HG03575 (cell line): Measurements from ENCODE around the gene SHROOM3.

Experiments used
- ATAC-seq: cut with Tn5 transposase; IDR thresholded peaks from one replicate; pipeline ENCODE4 v1.9.1; 2021; ENCODE audit not compliant: unreplicated experiment, insufficient number of reproducible peaks, low FRiP score; ENCODE audit errors: extremely low read depth

The SHROOM3 gene

GRCh38 chr4:76558396-76559235 lies 123.6 kb downstream of the SHROOM3 start:
- ATAC-seq: no peak

- no peak for ATAC-seq
Observed at GRCh38 chr4:76559236-76560071, 124.4 kb downstream of the SHROOM3 start.

GRCh38 chr4:76562161-76562560 lies 127.1 kb downstream of the SHROOM3 start:
- no peak for ATAC-seq

DNA sequence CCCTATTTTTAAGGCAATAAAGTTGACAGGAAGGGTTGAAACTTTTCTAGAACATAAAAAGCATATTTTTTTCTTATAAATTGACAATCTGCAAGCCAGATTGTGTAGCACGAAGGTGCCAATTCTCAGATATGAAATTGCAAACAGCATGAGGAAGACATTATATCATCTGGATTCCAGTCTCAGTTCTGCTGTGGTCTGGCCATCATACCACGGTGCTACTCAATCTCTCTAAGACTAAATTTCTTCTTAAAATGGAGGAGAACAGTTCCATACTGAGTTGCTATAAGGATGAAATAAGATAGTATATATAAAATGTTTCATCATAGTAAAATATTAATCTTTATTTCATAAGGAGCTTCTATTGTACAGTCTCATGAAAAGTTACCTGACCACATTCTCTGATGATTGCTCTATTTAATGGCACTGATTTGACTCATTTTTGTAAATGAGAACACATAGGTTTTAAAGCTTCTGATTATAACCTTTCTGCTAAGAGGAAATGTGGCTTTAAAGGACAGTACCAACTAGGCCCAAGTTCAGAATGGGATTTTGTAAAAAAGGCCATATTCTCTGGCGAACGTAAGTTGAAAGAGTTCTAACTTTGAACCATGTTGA lies 127.9 kb downstream of the SHROOM3 start:
- ATAC-seq: no peak

GRCh38 chr4:76563454-76564122 lies 128.6 kb downstream of the SHROOM3 start:
- no peak for ATAC-seq

DNA sequence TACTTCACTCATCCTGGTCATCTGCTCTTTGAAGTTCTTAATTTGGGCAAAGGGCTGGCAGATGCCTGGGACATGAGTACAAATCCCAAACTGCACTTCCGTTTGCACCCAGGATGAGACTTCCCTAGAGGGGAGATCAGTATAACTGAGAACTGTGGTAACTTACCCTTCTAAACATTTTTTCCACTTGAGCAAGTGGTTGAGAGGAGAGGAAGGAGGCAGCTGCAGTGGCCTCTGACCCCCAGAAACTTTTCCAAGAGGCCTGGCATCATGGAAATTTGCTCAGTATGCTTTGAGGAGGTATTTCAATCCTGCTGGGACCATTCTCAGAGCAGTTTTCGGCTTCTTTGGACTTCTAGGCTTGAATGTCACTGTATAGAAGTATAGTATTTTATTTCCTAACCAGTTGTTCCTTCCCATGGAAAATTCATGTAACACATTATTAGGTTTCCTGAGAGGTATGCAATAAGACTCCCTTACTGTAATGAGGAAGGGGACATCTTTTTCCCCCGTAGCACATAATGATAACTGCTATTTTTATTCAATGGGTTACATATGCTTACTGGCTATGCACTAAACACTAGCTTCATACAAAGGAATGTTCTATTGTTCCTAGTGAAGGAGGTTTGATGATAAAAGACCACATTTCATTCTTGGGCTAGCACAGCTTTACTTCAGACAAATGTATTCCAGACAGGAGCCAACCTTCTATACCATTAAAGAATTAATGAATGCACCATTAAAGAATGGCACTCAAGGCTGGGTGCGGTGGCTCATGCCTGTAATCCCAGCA lies 129.3 kb downstream of the SHROOM3 start:
- ATAC-seq: no peak

GRCh38 chr4:76568262-76568661 lies 133.2 kb downstream of the SHROOM3 start:
- ATAC-seq: no peak

GRCh38 chr4:76569225-76569624 lies 134.2 kb downstream of the SHROOM3 start:
- ATAC-seq: no peak

DNA sequence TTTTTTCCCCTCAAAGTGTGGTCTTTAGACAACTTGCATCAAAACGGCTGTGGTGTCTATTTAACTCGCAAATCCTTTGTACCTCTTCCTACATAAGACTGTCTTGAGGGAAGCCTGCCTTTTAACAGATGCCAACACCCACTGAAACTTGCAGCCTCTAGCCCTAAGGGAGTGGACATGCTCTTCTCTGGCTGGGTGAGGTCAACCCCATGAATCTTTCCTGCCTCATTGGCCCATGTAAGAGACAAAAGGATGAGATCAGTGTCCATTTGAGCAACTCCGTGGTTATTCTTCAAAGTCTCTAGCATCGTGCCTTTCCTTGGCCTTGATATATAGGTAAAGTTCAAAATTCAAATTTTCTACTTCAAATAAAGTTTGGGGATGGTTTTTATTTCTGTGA lies 134.7 kb downstream of the SHROOM3 start:
- no peak for ATAC-seq

GRCh38 chr4:76570141-76570973 lies 135.3 kb downstream of the SHROOM3 start:
- ATAC-seq: no peak

- ATAC-seq: no peak
Observed at GRCh38 chr4:76571274-76571673, 136.2 kb downstream of the SHROOM3 start.

GRCh38 chr4:76572224-76572623 lies 137.2 kb downstream of the SHROOM3 start:
- ATAC-seq: no peak

DNA sequence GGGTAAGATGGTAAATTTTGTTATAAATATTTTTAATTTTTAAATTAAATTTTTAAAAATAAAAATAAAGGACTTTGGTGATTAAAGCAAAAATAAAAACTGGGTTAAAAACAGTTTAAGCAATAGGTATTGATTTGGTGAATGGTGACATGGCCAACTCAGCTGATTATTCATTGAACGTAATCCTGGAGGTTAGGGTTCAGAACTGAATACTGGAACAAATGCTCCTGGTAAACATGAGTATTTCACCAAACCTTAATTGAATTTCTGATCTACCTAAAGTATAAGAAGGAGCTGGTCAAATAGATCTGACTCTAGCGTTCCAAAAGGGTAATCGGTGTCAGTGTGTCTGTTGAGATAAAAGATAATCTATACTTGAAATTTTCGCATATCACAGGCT lies 141.8 kb downstream of the SHROOM3 start:
- ATAC-seq: no peak

GRCh38 chr4:76578002-76578560 lies 143.1 kb downstream of the SHROOM3 start:
- no peak for ATAC-seq

- ATAC-seq: no peak
Observed at GRCh38 chr4:76579596-76580375, 144.8 kb downstream of the SHROOM3 start.

DNA sequence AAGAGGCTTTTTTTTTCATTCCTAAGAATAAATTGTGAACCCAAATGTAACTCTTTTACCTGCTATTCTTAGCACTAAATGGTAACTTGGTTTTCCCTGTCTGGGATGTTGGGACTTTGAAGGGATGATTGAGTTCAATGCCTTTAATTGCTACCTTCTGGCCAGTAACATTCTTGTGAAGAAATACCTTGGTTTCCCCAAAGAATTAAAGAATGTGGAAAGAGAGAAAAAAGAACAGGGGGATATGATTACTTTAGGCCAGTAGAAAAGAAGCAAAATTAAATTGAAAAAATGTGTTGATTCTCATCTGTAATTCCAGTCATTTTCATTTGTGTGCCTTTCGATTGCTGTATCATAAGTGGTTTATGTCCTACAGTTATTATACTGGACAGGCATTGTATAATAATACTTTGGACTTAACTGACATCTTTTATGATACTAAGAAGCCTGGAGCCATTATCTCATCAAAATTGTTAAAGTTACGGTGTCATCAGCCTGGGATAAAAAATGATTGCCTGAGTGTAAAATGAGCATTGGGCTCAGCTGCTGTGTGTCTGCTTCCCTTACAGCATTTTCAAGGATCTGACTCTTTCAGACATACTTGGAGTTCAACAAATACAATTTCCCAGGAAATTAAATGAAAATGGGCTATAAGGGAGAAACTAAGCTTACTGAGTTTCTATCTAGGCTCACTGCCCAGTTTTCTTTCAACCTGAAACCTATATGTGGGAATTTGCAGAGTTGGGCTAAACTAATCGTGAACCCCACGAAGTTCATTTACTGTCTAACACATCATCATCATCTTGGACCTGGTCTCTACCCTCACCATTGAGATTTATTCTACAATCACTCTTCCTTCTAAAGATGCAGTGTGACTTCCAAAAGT lies 146.3 kb downstream of the SHROOM3 start:
- ATAC-seq: no peak
